SK-N-SH (cell line): ENCODE results near the gene WWOX.

Experiments
- CTCF ChIP-seq: fragments of 200-600 bp; sonication (generic); IDR thresholded peaks from 2 replicates; pipeline ENCODE4 v1.6.1; 2017; ENCODE audit warnings: antibody characterized with exemption, mild to moderate bottlenecking, moderate library complexity
- GABPA ChIP-seq: IDR thresholded peaks from 2 replicates; pipeline ENCODE4 v1.4.0; 2012; ENCODE audit warnings: low read depth, mild to moderate bottlenecking
- POLR2AphosphoS5 ChIP-seq: IDR thresholded peaks from 2 replicates; pipeline ENCODE4 v1.6.1; 2012; ENCODE audit warnings: low read depth, low read length
- RCOR1 ChIP-seq: fragments of 150-350 bp; IDR thresholded peaks from 2 replicates; pipeline ENCODE4 v1.6.1; 2017; ENCODE audit warnings: antibody characterized with exemption, low read length
- SIN3A ChIP-seq: IDR thresholded peaks from 2 replicates; pipeline ENCODE4 v1.6.1; 2012; ENCODE audit warnings: low read depth, mild to moderate bottlenecking, low read length, moderate library complexity, borderline replicate concordance
- SMC3 ChIP-seq: IDR thresholded peaks from 2 replicates; pipeline ENCODE4 v1.6.1; 2012; ENCODE audit warnings: low read depth, low read length, improper control_type of control experiment
- TF ChIP-seq, protein P1 (sequence below): fragments of 150-350 bp; IDR thresholded peaks from 2 replicates; pipeline ENCODE4 v1.6.1; 2017; ENCODE audit warnings: antibody characterized with exemption, low read length, low read depth, borderline replicate concordance
- TF ChIP-seq, protein P2 (sequence below): IDR thresholded peaks from 2 replicates; pipeline ENCODE4 v1.6.1; 2012; ENCODE audit warnings: mild to moderate bottlenecking, low read depth, low read length, moderate library complexity

DNA sequence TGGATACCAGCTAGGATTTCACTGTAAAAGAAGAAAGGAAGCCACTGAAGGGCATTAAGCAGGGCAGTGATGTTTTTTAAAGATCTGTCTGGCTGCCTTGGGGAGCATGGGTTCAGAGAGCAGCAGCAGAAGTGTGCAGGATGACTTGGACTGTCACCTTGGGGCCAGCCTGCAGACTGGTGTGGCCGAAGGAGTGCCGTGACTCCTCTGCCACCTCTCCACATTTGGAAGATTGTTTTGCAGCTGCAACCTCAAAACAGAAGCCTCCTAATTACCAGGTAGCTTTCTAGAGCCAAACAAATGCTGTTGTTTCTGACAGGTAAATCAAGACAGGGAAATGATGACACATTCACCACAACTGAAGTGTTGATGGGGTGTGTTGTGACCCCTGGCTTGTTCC, 681.4 kb downstream of the WWOX start:
- TF ChIP-seq SIN3A (no peak), POLR2AphosphoS5 (no peak), CTCF (no peak), RCOR1 (no peak), SMC3 (no peak), GABPA (no peak)
- TF ChIP-seq, protein P1, sequence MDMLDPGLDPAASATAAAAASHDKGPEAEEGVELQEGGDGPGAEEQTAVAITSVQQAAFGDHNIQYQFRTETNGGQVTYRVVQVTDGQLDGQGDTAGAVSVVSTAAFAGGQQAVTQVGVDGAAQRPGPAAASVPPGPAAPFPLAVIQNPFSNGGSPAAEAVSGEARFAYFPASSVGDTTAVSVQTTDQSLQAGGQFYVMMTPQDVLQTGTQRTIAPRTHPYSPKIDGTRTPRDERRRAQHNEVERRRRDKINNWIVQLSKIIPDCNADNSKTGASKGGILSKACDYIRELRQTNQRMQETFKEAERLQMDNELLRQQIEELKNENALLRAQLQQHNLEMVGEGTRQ = no peak
- TF ChIP-seq, protein P2, sequence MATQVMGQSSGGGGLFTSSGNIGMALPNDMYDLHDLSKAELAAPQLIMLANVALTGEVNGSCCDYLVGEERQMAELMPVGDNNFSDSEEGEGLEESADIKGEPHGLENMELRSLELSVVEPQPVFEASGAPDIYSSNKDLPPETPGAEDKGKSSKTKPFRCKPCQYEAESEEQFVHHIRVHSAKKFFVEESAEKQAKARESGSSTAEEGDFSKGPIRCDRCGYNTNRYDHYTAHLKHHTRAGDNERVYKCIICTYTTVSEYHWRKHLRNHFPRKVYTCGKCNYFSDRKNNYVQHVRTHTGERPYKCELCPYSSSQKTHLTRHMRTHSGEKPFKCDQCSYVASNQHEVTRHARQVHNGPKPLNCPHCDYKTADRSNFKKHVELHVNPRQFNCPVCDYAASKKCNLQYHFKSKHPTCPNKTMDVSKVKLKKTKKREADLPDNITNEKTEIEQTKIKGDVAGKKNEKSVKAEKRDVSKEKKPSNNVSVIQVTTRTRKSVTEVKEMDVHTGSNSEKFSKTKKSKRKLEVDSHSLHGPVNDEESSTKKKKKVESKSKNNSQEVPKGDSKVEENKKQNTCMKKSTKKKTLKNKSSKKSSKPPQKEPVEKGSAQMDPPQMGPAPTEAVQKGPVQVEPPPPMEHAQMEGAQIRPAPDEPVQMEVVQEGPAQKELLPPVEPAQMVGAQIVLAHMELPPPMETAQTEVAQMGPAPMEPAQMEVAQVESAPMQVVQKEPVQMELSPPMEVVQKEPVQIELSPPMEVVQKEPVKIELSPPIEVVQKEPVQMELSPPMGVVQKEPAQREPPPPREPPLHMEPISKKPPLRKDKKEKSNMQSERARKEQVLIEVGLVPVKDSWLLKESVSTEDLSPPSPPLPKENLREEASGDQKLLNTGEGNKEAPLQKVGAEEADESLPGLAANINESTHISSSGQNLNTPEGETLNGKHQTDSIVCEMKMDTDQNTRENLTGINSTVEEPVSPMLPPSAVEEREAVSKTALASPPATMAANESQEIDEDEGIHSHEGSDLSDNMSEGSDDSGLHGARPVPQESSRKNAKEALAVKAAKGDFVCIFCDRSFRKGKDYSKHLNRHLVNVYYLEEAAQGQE = no peak
